GM18502 (cell line): ENCODE data around the gene TAF13.
"Not testable (repeated sequence)": the region's sequence is repeated elsewhere in the genome, so short reads cannot be mapped to it uniquely, and the experiment has no call there.

Experiments
- ATAC-seq: cut with Tn5 transposase; IDR thresholded peaks from one replicate; pipeline ENCODE4 v1.9.1; 2021; ENCODE audit warnings: mild to moderate bottlenecking; ENCODE audit not compliant: unreplicated experiment, poor library complexity

The TAF13 gene

GRCh38 chr1:109094377-109094803 is 18.6 kb upstream of the TAF13 start:
- ATAC-seq, result no peak

GRCh38 chr1:109091839-109092193 is 16.0 kb upstream of the TAF13 start:
- ATAC-seq, result no peak

GRCh38 chr1:109091078-109091838 is 15.5 kb upstream of the TAF13 start:
- ATAC-seq, result peak; percentile 62

GRCh38 chr1:109090196-109091077 is 14.6 kb upstream of the TAF13 start, which contains the start of gene TMEM167B:
Gene TMEM167B, plus strand, starts transcription at chr1:109090764. Its CDS starts 109 bp downstream, at chr1:109090873.
- peak; percentile 89 for ATAC-seq

DNA sequence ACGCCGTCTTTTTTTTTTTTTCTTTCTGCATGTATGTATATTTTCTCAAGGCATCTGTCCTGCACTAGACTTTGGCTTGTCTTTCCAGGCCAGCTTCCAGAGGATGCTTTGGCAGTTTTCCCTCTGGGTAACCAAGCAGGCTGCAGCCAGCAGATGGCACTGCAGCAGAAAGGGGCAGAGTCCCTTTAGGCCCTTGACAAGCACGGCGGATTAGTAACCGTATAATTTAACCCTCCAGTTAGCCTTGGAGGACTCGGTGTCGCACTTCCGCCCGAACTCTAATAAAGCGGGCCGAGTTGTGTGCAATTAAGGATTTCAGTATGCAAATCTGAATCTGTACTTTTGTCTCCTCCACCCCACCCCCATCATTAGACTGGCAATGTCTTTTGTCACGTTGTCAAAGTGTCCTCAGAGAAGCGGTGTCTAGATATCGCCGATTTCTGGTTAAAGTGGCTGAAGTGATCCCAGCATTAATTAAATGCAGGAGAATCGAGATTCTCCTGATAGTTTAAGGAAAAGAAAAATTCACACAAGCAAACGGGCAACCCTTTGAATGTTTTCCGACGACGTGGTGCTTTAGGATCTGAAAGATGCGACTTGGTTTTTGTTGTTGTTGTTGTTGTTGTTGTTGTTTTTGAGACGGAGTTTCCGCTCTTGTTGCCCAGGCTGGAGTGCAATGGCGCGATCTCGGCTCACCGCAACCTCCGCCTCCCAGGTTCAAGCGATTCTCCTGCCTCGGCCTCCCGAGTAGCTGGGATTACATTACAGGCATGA is 13.6 kb upstream of the TAF13 start:
- ATAC-seq, result no peak

- no peak for ATAC-seq
Observed at GRCh38 chr1:109084563-109085517, 9.0 kb upstream of the TAF13 start.

DNA sequence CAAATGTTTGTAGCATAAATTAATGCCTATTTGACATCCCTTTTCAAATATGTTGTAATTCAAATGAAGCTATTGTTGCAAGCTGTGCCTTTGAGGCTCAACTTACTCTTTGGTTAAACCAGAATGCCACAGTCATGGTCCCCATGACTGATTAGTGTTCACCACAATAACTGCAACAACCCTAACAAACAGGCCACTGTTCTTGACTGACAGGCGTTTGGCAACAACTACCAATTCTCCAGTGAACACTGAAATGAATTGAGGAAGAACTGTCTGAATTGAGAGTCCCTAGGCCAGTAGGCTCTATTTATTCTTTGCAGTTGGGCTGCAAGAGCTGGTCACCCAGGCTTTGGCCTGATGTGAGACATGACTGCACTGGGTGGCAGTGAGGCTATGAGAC is 8.1 kb upstream of the TAF13 start:
- ATAC-seq, result no peak

- no peak for ATAC-seq
Observed at GRCh38 chr1:109083501-109083900, 7.7 kb upstream of the TAF13 start.

- no peak for ATAC-seq
Observed at GRCh38 chr1:109080441-109081082, 4.8 kb upstream of the TAF13 start.

- no peak for ATAC-seq
Observed at GRCh38 chr1:109079240-109079622, 3.4 kb upstream of the TAF13 start.

GRCh38 chr1:109078317-109078716 is 2.5 kb upstream of the TAF13 start:
- ATAC-seq, result no peak

DNA sequence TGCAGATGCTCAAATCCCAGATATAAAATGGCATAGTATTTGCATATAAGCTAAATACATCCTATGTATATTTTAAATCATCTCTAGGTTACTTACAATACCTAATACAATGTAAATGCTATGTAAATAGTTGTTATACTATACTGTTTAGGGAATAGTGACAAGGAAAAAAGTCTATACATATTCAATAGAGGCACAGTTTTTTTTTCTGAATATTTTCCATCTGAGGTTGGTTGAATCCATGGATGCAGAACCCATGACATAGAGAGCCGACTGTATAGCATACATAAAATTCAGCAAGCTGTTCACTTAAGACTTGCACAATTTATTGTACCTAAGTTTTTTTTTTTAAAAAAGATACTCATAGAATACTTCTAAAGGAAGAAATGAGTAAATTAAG is 6.5 kb downstream of the TAF13 start:
- ATAC-seq, result no peak

DNA sequence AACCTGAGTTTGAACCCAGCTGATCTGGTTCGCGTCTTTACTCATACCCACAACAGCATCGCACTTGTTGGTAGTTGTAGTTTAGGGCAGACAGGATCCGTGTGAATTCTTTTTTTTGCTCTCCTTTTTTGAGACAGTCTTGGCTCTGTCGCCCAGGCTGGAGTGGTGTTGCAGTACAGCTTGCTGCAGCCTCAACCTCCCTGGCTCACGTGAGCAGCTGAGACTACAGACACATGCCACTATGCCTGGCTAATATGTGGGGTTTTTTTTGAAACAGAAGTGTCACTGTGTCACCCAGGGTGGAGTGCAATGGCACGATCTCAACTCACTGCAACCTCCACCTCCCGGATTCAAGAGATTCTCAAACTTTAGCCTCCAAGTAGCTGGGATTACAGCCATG is 7.9 kb downstream of the TAF13 start:
- no peak for ATAC-seq

DNA sequence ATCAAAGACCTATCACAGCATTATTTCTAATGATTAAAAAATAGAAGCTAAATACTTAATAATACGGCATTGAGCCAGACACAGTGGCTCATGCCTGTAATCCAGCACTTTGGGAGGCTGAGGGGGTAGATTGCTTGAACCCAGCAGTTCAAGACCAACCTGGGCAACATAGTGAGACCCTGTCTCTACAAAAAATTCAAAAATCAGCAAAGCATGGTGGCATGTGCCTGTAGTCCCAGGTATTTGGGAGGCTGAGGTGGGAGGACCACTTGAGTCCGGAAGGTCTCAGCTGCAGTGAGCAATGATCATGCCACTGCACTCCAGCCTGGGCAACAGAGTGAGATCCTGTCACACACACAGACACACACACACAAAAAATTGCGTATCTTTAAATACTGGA is 10.7 kb downstream of the TAF13 start:
- ATAC-seq, result no peak

DNA sequence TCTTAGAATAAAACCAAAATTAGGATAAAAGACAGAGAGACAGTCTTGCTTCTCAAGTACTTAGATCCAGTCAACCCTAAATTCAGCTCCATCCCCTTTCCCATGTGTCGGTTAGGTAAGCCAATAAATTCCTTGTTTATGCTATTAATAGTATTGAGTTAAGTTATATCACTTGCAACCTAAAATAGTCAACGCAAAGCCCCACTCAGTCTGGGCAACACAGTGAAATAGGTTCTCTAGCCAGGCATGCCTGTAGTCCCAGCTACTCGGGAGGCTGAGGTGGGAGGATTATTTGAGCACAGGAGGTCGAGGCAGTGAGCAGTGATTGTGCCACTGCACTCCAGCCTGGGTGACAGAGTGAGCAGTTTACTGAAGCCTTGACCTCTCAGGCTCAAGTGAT is 14.6 kb downstream of the TAF13 start:
- ATAC-seq, result no peak

DNA sequence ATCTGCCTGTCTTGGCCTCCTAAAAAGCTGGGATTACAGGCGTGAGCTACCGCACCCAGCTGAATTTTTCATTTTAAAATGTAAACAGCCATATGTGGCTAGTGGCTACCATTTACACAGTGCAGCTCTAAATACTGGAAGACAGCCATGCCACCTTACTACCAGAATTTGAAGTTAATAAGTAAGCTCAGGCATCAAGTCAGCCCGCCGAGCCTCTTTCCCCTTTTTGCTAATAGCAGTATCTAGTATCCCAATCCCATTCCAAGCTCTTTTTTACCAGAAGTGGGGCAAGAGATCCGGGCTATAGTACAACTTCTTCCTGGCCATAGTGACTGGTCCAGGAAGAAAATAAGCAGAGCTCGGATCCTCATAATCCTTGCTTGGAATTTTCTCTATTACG is 15.1 kb downstream of the TAF13 start:
- no peak for ATAC-seq

GRCh38 chr1:109059026-109059425 is 16.8 kb downstream of the TAF13 start:
- no peak for ATAC-seq

DNA sequence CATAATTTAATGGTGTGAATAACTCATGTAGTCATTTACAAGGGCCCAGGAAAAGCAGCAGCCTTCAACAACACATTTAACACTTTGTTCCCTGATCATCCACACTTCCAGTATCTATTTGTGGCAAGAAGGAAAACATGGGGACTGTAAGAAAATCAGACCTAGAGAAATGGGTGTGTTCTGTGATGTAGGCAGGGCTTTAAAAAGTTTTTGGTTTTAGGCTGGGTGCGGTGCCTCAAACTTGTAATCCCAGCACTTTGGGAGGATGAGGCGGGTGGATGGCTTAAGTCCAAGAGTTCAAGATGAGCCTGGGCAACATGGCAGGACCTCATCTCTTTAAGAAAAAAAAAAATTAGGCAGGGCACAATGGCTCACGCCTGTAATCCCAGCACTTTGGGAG is 19.7 kb downstream of the TAF13 start:
- no peak for ATAC-seq

DNA sequence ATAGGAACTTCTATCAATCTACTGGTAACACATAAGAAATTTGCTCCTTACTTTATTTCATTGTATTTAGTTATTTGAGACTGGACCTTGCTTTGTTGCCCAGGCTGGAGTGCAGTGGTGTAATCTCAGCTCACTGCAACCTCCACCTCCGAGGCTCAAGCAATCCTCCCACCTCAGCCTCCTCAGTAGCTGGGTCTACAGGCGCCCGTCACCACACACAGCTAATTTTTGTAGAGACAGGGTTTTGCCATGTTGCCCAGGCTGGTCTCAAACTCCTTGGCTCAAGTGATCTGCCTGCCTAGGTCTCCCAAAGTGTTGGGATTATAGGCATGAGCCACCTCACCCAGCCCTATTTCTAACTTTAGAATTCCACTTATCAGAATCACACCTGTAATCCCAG is 23.7 kb downstream of the TAF13 start:
- not testable (repeated sequence) for ATAC-seq
